Measurements from ENCODE around the gene HSF2.

The HSF2 gene

GRCh38 chr6:122399348-122400120 is at the start of gene HSF2:
TSS of gene HSF2 (plus strand) at chr6:122399652. CDS start at chr6:122399738, 86 bp downstream.
- DNase-seq: peak; percentile 98

GRCh38 chr6:122352981-122353664 is 46.3 kb upstream of the HSF2 start:
- DNase-seq: peak; percentile 23

- DNase-seq: no peak
Observed at GRCh38 chr6:122360809-122361208, 38.6 kb upstream of the HSF2 start.

- no peak for DNase-seq
Observed at GRCh38 chr6:122361314-122361979, 38.0 kb upstream of the HSF2 start.

GRCh38 chr6:122363769-122364483 is 35.5 kb upstream of the HSF2 start:
- DNase-seq: no peak

- no peak for DNase-seq
Observed at GRCh38 chr6:122365775-122366403, 33.6 kb upstream of the HSF2 start.

- no peak for DNase-seq
Observed at GRCh38 chr6:122367171-122367570, 32.3 kb upstream of the HSF2 start.

- no peak for DNase-seq
Observed at GRCh38 chr6:122369536-122369935, 29.9 kb upstream of the HSF2 start.

GRCh38 chr6:122372647-122373046 is 26.8 kb upstream of the HSF2 start:
- DNase-seq: peak; percentile 68

- DNase-seq: no peak
Observed at GRCh38 chr6:122374307-122374706, 25.1 kb upstream of the HSF2 start.

- no peak for DNase-seq
Observed at GRCh38 chr6:122376246-122376645, 23.2 kb upstream of the HSF2 start.

- DNase-seq: peak; percentile 90
Observed at GRCh38 chr6:122381494-122382265, 17.8 kb upstream of the HSF2 start.

GRCh38 chr6:122385857-122386612 is 13.4 kb upstream of the HSF2 start:
- no peak for DNase-seq

- DNase-seq: no peak
Observed at GRCh38 chr6:122388945-122389344, 10.5 kb upstream of the HSF2 start.

- peak; percentile 57 for DNase-seq
Observed at GRCh38 chr6:122389704-122390372, 9.6 kb upstream of the HSF2 start.

GRCh38 chr6:122392564-122393350 is 6.7 kb upstream of the HSF2 start:
- DNase-seq: no peak

- no peak for DNase-seq
Observed at GRCh38 chr6:122393351-122393896, 6.0 kb upstream of the HSF2 start.

- no peak for DNase-seq
Observed at GRCh38 chr6:122394016-122394415, 5.4 kb upstream of the HSF2 start.

GRCh38 chr6:122399055-122399347 is 451 bp upstream of the HSF2 start:
- DNase-seq: no peak

- no peak for DNase-seq
Observed at GRCh38 chr6:122400121-122400450, 634 bp downstream of the HSF2 start.
